AG08395 (cell line): Measurements from ENCODE around the gene SLC10A6.
"Not testable (repeated sequence)": the region's sequence is repeated elsewhere in the genome, so short reads cannot be mapped to it uniquely, and the experiment has no call there.

Experiments
- DNase-seq: peaks from one replicate; pipeline ENCODE4 v3.0.0; 2012; ENCODE audit warnings: mixed read lengths, low spot score

The SLC10A6 gene

GRCh38 chr4:86848732-86849619, at the start of gene SLC10A6:
Gene SLC10A6 (minus strand): TSS chr4:86849384. CDS start chr4:86849115, 269 bp downstream.
- peak; percentile 32 for DNase-seq

- DNase-seq: no peak
Measured at GRCh38 chr4:86898562-86898961, 49.4 kb upstream of the SLC10A6 start.

GRCh38 chr4:86896596-86896995, 47.4 kb upstream of the SLC10A6 start:
- no peak for DNase-seq

GRCh38 chr4:86895692-86896488, 46.7 kb upstream of the SLC10A6 start:
- peak; percentile 62 for DNase-seq

- no peak for DNase-seq
Measured at GRCh38 chr4:86894455-86894854, 45.3 kb upstream of the SLC10A6 start.

- no peak for DNase-seq
Measured at GRCh38 chr4:86893136-86893535, 44.0 kb upstream of the SLC10A6 start.

- peak; percentile 18 for DNase-seq
Measured at GRCh38 chr4:86892636-86892960, 43.4 kb upstream of the SLC10A6 start.

GRCh38 chr4:86891762-86892635, 42.8 kb upstream of the SLC10A6 start, which contains the start of gene C4orf36:
Gene C4orf36 (minus strand): TSS chr4:86892422. CDS start chr4:86891520, 902 bp downstream.
- peak; percentile 49 for DNase-seq

- DNase-seq: no peak
Measured at GRCh38 chr4:86890790-86891189, 41.6 kb upstream of the SLC10A6 start.

GRCh38 chr4:86879641-86880040, 30.5 kb upstream of the SLC10A6 start:
- no peak for DNase-seq

GRCh38 chr4:86878640-86879039, 29.5 kb upstream of the SLC10A6 start:
- DNase-seq: no peak

- DNase-seq: no peak
Measured at GRCh38 chr4:86876894-86877685, 27.9 kb upstream of the SLC10A6 start.

- DNase-seq: not testable (repeated sequence)
Measured at GRCh38 chr4:86875436-86875835, 26.3 kb upstream of the SLC10A6 start.

- no peak for DNase-seq
Measured at GRCh38 chr4:86872135-86872534, 23.0 kb upstream of the SLC10A6 start.

GRCh38 chr4:86870442-86871069, 21.4 kb upstream of the SLC10A6 start:
- no peak for DNase-seq

- no peak for DNase-seq
Measured at GRCh38 chr4:86857341-86858052, 8.3 kb upstream of the SLC10A6 start.

GRCh38 chr4:86856896-86857295, 7.7 kb upstream of the SLC10A6 start:
- no peak for DNase-seq

- peak; percentile 66 for DNase-seq
Measured at GRCh38 chr4:86855572-86855971, 6.4 kb upstream of the SLC10A6 start.

GRCh38 chr4:86853209-86853608, 4.0 kb upstream of the SLC10A6 start:
- DNase-seq: no peak

GRCh38 chr4:86848136-86848535, 1.0 kb downstream of the SLC10A6 start:
- DNase-seq: peak; percentile 27
